PC-3 (cell line): Measurements from ENCODE around the gene SCUBE1. TPM values are rescaled to one million over a fixed set of nuclear protein-coding genes. Genes with fewer than 3 reads are reported as not detected.

Experiments
- ATAC-seq: fragments of 200-7000 bp; cut with Tn5 transposase; 2 replicates; pipeline ENCODE4 v1.9.1; 2020; ENCODE audit warnings: mild to moderate bottlenecking, moderate library complexity
- BruUV-seq: library from RNA; stranded (reverse); fragments of 400-500 nt; replicated peaks from 2 replicates; lab custom pipeline; 2021; lab: Mats Ljungman, UMichigan
- CTCF ChIA-PET: fragments of 300-600 bp; sonication (Branson Sonifier 250); formaldehyde crosslinking; loops from one replicate; lab custom pipeline; 2022; ENCODE audit warnings: antibody characterized with exemption; lab: Charles Lee
- POLR2A ChIA-PET: fragments of 300-600 bp; sonication (Branson Sonifier 250); formaldehyde crosslinking; loops from one replicate; lab custom pipeline; 2022; ENCODE audit warnings: antibody characterized with exemption; ENCODE audit not compliant: unreplicated experiment; lab: Charles Lee
- DNase-seq: peaks from one replicate; pipeline ENCODE4 v3.0.0-alpha.2; 2015
- H2AFZ ChIP-seq: fragments of 300-600 bp; sonication (generic); 2 replicates; pipeline ENCODE4 v1.6.0; 2016; ENCODE audit warnings: antibody characterized with exemption, low read length
- H3F3A ChIP-seq: fragments of 300-600 bp; sonication (generic); one replicate; pipeline ENCODE4 v1.6.0; 2017; ENCODE audit warnings: antibody characterized with exemption, low read length, control low read depth, mild to moderate bottlenecking; ENCODE audit not compliant: unreplicated experiment
- H3K27ac ChIP-seq: fragments of 300-600 bp; sonication (generic); 2 replicates; pipeline ENCODE4 v1.5.1; 2016; ENCODE audit warnings: mild to moderate bottlenecking, low read length
- H3K27me3 ChIP-seq: fragments of 300-600 bp; sonication (generic); 2 replicates; pipeline ENCODE4 v1.6.1; 2016; ENCODE audit warnings: low read length, mixed read lengths
- H3K36me3 ChIP-seq: fragments of 300-600 bp; sonication (generic); 2 replicates; pipeline ENCODE4 v1.6.1; 2016; ENCODE audit warnings: low read depth, mixed run types, low read length, mixed read lengths
- H3K4me1 ChIP-seq: fragments of 300-600 bp; sonication (generic); 2 replicates; pipeline ENCODE4 v1.5.1; 2016; ENCODE audit warnings: low read length; ENCODE audit not compliant: insufficient read depth
- H3K4me2 ChIP-seq: fragments of 300-600 bp; sonication (generic); 2 replicates; pipeline ENCODE4 v1.6.0; 2016; ENCODE audit warnings: low read length
- H3K4me3 ChIP-seq: fragments of 300-600 bp; sonication (generic); 2 replicates; pipeline ENCODE4 v1.5.1; 2016; ENCODE audit warnings: mild to moderate bottlenecking, low read length, mixed read lengths
- H3K79me2 ChIP-seq: fragments of 300-600 bp; sonication (generic); 2 replicates; pipeline ENCODE4 v1.6.1; 2017; ENCODE audit warnings: low read length, mixed read lengths
- H3K9ac ChIP-seq: fragments of 300-600 bp; sonication (generic); 2 replicates; pipeline ENCODE4 v1.6.0; 2016; ENCODE audit warnings: mild to moderate bottlenecking, low read length
- H3K9me2 ChIP-seq: fragments of 300-600 bp; sonication (generic); replicated peaks from 2 replicates; pipeline ENCODE4 v1.6.1; 2016; ENCODE audit warnings: mixed run types, low read length, mixed read lengths
- H3K9me3 ChIP-seq: fragments of 300-600 bp; sonication (generic); 2 replicates; pipeline ENCODE4 v1.6.1; 2016; ENCODE audit warnings: low read length, mixed read lengths
- H4K20me1 ChIP-seq: fragments of 300-600 bp; sonication (generic); 2 replicates; pipeline ENCODE4 v1.6.1; 2016; ENCODE audit warnings: low read length, mixed read lengths
- EZH2 ChIP-seq: fragments of 300-600 bp; sonication (generic); IDR thresholded peaks from one replicate; pipeline ENCODE4 v1.6.1; 2017; ENCODE audit warnings: antibody characterized with exemption, mild to moderate bottlenecking, low read length; ENCODE audit not compliant: unreplicated experiment
- EZH2phosphoT487 ChIP-seq: fragments of 300-600 bp; sonication (generic); IDR thresholded peaks from 2 replicates; pipeline ENCODE4 v1.6.1; 2018; ENCODE audit warnings: mild to moderate bottlenecking, antibody characterized with exemption, low read length, borderline replicate concordance
- intact Hi-C: fragments of 100-400 bp; cut with micrococcal nuclease; formaldehyde crosslinking; loops from 2 replicates; pipeline ENCODE4 v1.9.0; 2023
- total RNA-seq: library from RNA; depleted of rRNA; stranded (reverse); fragments of >200 nt; gene quantifications from 2 replicates; pipeline ENCODE4 v1.2.3, GENCODE V29; 2014
- TF ChIP-seq, protein P1 (sequence below): fragments of 300-600 bp; sonication (generic); conservative IDR thresholded peaks from 2 replicates; pipeline ENCODE4 v1.5.1; 2017; ENCODE audit warnings: antibody characterized with exemption, low read depth, mild to moderate bottlenecking, low read length

Gene SCUBE1
- total RNA-seq, 1 experiment from 2014 or later, result not detected

- DNase-seq (no peak), ATAC-seq (no peak)
- Histone ChIP-seq H4K20me1 (no peaks in the 10 kb centered on the region), H3K4me2 (no peak overlapping the region), H3K9me3 (no peaks in the 10 kb centered on the region), H3K4me1 (no peaks in the 10 kb centered on the region), H3K79me2 (no peaks in the 10 kb centered on the region), H3F3A (no peaks in the 10 kb centered on the region), H2AFZ (no peak overlapping the region), H3K4me3 (no peak overlapping the region), H3K36me3 (no peaks in the 10 kb centered on the region), H3K9ac (no peak overlapping the region), H3K27ac (no peak overlapping the region), H3K9me2 (no peaks in the 10 kb centered on the region), H3K27me3 (peaks cover 39% of the 10 kb centered on the region)
- TF ChIP-seq EZH2phosphoT487 (no peak), EZH2 (no peak)
- TF ChIP-seq, protein P1, sequence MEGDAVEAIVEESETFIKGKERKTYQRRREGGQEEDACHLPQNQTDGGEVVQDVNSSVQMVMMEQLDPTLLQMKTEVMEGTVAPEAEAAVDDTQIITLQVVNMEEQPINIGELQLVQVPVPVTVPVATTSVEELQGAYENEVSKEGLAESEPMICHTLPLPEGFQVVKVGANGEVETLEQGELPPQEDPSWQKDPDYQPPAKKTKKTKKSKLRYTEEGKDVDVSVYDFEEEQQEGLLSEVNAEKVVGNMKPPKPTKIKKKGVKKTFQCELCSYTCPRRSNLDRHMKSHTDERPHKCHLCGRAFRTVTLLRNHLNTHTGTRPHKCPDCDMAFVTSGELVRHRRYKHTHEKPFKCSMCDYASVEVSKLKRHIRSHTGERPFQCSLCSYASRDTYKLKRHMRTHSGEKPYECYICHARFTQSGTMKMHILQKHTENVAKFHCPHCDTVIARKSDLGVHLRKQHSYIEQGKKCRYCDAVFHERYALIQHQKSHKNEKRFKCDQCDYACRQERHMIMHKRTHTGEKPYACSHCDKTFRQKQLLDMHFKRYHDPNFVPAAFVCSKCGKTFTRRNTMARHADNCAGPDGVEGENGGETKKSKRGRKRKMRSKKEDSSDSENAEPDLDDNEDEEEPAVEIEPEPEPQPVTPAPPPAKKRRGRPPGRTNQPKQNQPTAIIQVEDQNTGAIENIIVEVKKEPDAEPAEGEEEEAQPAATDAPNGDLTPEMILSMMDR, result no peak
- no TSS peak for BruUV-seq
- POLR2A ChIA-PET, result no interaction called here
- intact Hi-C loops, result no loop called here
- CTCF ChIA-PET, result no interaction called here
Measured at GRCh38 chr22:43325176-43325575, 18.0 kb downstream of the SCUBE1 start.

- no peak overlapping the region for H3K4me2 ChIP-seq
Measured at GRCh38 chr22:43320943-43321900, 21.9 kb downstream of the SCUBE1 start.

More at GRCh38 chr22:43320943-43321900, 21.9 kb downstream of the SCUBE1 start:
- intact Hi-C loops, result no loop called here
- TF ChIP-seq, protein P1, result no peak
- TF ChIP-seq EZH2phosphoT487, result no peak
- TF ChIP-seq EZH2, result no peak
- no peak for DNase-seq
- Histone ChIP-seq H3K79me2 (no peaks in the 10 kb centered on the region), H3F3A (no peaks in the 10 kb centered on the region), H2AFZ (no peak overlapping the region), H4K20me1 (no peaks in the 10 kb centered on the region), H3K9ac (no peak overlapping the region), H3K9me3 (no peaks in the 10 kb centered on the region), H3K4me3 (no peak overlapping the region), H3K36me3 (no peaks in the 10 kb centered on the region), H3K9me2 (no peaks in the 10 kb centered on the region), H3K27ac (no peak overlapping the region), H3K4me1 (no peaks in the 10 kb centered on the region), H3K27me3 (peaks cover 64% of the 10 kb centered on the region)
- ATAC-seq, result no peak
- CTCF ChIA-PET, result interaction anchor here (0.7 kb wide), 1 partner anchor 1654 kb away, joined by 3 read pairs; no protein-coding TSS in a partner anchor
- no TSS peak for BruUV-seq
- POLR2A ChIA-PET, result no interaction called here
